Activated naive CD4-positive, alpha-beta T cell treated with anti-CD3 and anti-CD28 coated beads for 36 hours (primary cell): ENCODE measurements around the gene RRP9. TPM values are rescaled to one million over a fixed set of nuclear protein-coding genes. Genes with fewer than 3 reads are reported as not detected.
"Not testable (repeated sequence)": the region's sequence is repeated elsewhere in the genome, so short reads cannot be mapped to it uniquely, and the experiment has no call there.

ENCODE experiments used
- CTCF ChIA-PET: fragments of 350-600 bp; sonication (Branson Sonifier 250); formaldehyde crosslinking; loops from one replicate; lab custom pipeline; 2021; ENCODE audit warnings: antibody characterized with exemption; lab: Charles Lee
- DNase-seq: peaks from one replicate; pipeline ENCODE4 v3.0.0-alpha.2; 2020
- H3K27ac Mint-ChIP-seq: one replicate; pipeline ENCODE4 v1.8.0; 2021; ENCODE audit warnings: mild to moderate bottlenecking, mixed read lengths
- H3K27me3 Mint-ChIP-seq: one replicate; pipeline ENCODE4 v1.8.0; 2021; ENCODE audit warnings: low read depth, mixed read lengths
- H3K36me3 Mint-ChIP-seq: one replicate; pipeline ENCODE4 v1.8.0; 2021; ENCODE audit warnings: low read depth, mixed read lengths
- H3K4me1 Mint-ChIP-seq: one replicate; pipeline ENCODE4 v1.8.0; 2021; ENCODE audit warnings: low read depth, mixed read lengths
- H3K4me3 Mint-ChIP-seq: one replicate; pipeline ENCODE4 v1.8.0; 2021; ENCODE audit warnings: mild to moderate bottlenecking, moderate library complexity, mixed read lengths
- H3K9me3 Mint-ChIP-seq: one replicate; pipeline ENCODE4 v1.8.0; 2021; ENCODE audit warnings: mixed read lengths
- intact Hi-C: fragments of 100-400 bp; cut with micrococcal nuclease; formaldehyde crosslinking; loops from one replicate; pipeline ENCODE4 v1.15.1; 2023
- total RNA-seq, 2 experiments: library from RNA; stranded (reverse); gene quantifications; one replicate each; pipeline ENCODE4 v1.2.3, GENCODE V29; 2021

Gene RRP9, protein sequence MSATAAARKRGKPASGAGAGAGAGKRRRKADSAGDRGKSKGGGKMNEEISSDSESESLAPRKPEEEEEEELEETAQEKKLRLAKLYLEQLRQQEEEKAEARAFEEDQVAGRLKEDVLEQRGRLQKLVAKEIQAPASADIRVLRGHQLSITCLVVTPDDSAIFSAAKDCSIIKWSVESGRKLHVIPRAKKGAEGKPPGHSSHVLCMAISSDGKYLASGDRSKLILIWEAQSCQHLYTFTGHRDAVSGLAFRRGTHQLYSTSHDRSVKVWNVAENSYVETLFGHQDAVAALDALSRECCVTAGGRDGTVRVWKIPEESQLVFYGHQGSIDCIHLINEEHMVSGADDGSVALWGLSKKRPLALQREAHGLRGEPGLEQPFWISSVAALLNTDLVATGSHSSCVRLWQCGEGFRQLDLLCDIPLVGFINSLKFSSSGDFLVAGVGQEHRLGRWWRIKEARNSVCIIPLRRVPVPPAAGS
- total RNA-seq = 10 to 100 TPM; 24.6 to 25.0 TPM

DNA sequence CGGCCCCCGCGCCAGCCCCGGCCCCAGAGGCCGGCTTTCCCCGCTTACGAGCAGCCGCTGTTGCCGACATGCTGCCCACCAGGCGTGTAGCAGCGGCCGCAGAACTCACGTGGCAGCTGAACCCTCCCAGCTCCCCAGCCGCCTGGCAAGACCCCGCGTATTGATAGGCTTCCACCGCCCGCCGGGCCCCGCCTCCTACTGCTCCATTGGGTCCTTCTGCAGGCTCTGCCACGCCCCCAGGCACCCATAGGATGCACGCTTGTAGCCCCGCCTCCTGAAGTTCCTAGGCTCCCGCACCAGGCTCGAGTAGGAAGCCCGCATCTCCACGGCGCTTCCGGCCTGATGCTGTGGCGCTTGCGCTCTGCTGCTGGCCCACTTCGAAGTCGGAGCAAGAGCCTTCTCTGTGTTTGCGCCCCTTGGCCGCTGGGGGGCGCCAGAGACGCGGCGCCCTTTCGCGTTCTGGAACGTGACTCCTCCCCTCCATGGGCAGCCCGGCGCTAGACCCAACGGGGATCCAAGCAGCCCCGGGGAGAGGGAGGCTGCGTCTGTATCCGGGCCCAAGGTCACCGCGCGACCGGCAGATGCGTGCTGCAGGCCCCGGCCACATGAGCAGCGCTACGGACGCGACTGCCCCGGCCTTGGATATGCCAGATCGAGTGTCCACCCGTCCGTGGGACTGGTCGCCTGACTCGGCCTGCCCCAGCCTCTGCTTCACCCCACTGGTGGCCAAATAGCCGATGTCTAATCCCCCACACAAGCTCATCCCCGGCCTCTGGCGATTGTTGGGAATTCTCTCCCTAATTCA is at the start of gene RRP9, which contains the start of gene PARP3:
TSS of gene RRP9 (minus strand) at position 107 of the 805 bp plus-strand sequence. CDS start at position 70, 37 bp downstream.
TSS of gene PARP3 (plus strand) at position 566 of the 805 bp plus-strand sequence. CDS start 993 bp downstream, outside the sequence.
- Mint-ChIP-seq H3K4me3 (peak within 1 kb of the TSS; percentile 88), H3K36me3 (peaks cover 23% of the 10 kb centered on the region)

GRCh38 chr3:51990501-51990971 is 48.8 kb upstream of the RRP9 start:
- CTCF ChIA-PET = interaction anchor here (0.6 to 1.6 kb wide), 4 partner anchors 8 to 274 kb away, joined by 3 to 11 read pairs (median 4); partner anchors contain the start of gene ACY1
- H3K36me3 Mint-ChIP-seq = peaks cover 39% of the 10 kb centered on the region
- not testable (repeated sequence) for H3K4me3 Mint-ChIP-seq, H3K9me3 Mint-ChIP-seq, H3K27ac Mint-ChIP-seq, H3K27me3 Mint-ChIP-seq, DNase-seq
- intact Hi-C loops = loop anchor here (10.0 kb wide), 1 partner anchor 694 kb away; the partner anchor contains the start of genes GNL3 and PBRM1
- peaks cover 26% of the 10 kb centered on the region for H3K4me1 Mint-ChIP-seq

More for the DNA sequence above, at the start of gene RRP9, which contains the start of gene PARP3:
- DNase-seq = peak; percentile 100
- Mint-ChIP-seq H3K27me3 (no peaks in the 10 kb centered on the region), H3K27ac (peak within 1 kb of the TSS; percentile 82), H3K4me1 (peaks cover 33% of the 10 kb centered on the region), H3K9me3 (no peaks in the 10 kb centered on the region)
- intact Hi-C loops = loop anchor here (1.0 to 5.0 kb wide), 13 partner anchors 14 to 551 kb away; partner anchors contain the start of genes ABHD14B, ACY1, ALAS1 and DCAF1
- CTCF ChIA-PET = interaction anchor here (0.6 to 3.0 kb wide), 21 partner anchors 9 to 1547 kb away, joined by 3 to 27 read pairs (median 4); partner anchors contain the start of genes ABHD14B, ACY1, GPR62 and RPL29

DNA sequence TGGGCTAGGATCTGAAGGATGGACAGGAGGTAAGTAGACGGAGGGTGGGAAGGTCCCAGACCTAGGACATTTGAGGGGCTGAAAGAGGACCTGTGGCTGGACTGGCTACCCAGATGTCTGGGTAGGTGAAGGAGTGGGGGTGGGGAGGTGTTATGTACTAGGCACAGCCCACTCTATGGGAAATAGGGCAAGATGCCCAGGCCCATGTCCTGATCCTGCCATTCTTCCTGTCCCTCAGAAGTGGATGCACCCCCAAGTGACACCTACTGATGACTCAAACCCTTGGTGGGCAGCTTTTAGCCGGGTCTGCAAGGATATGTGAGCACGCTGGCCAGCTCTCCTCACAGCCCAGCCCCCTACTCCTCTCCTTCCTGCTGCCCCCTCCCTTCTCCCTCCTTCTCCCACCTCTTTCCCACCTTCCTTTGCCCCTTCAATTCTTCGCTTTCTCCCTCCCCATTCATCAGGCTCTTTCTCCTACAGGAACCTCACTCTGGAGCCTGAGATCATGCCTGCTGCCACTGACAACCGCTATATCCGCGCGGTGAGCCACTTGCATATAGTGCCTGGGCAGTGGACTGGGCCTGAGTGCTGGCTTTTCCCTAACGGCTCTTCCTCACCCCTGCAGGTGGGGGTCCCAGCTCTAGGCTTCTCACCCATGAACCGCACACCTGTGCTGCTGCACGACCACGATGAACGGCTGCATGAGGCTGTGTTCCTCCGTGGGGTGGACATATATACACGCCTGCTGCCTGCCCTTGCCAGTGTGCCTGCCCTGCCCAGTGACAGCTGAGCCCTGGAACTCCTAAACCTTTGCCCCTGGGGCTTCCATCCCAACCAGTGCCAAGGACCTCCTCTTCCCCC is 46.8 kb upstream of the RRP9 start:
- no peak for DNase-seq
- CTCF ChIA-PET = no interaction called here
- Mint-ChIP-seq H3K27ac (peak overlapping the region; percentile 24), H3K4me1 (peaks cover 25% of the 10 kb centered on the region), H3K9me3 (no peaks in the 10 kb centered on the region), H3K36me3 (peaks cover 21% of the 10 kb centered on the region), H3K4me3 (no peak overlapping the region), H3K27me3 (no peaks in the 10 kb centered on the region)
- intact Hi-C loops = no loop called here

GRCh38 chr3:51987568-51987967 is 45.9 kb upstream of the RRP9 start:
- Mint-ChIP-seq H3K27me3 (no peaks in the 10 kb centered on the region), H3K36me3 (peaks cover 13% of the 10 kb centered on the region), H3K4me3 (no peak overlapping the region), H3K27ac (no peak overlapping the region), H3K9me3 (no peaks in the 10 kb centered on the region), H3K4me1 (peaks cover 23% of the 10 kb centered on the region)
- CTCF ChIA-PET = interaction anchor here (1.1 kb wide), 1 partner anchor 157 kb away, joined by 3 read pairs; no protein-coding TSS in a partner anchor
- intact Hi-C loops = no loop called here
- no peak for DNase-seq

GRCh38 chr3:51986010-51986947 is 44.6 kb upstream of the RRP9 start:
- no peak for DNase-seq
- H3K4me1 Mint-ChIP-seq = peaks cover 28% of the 10 kb centered on the region
- no peak overlapping the region for H3K27ac Mint-ChIP-seq
- H3K4me3 Mint-ChIP-seq = no peak overlapping the region
- no peaks in the 10 kb centered on the region for H3K9me3 Mint-ChIP-seq
- H3K36me3 Mint-ChIP-seq = peaks cover 4% of the 10 kb centered on the region
- intact Hi-C loops = no loop called here
- CTCF ChIA-PET = interaction anchor here (1.1 kb wide), 1 partner anchor 159 kb away, joined by 3 read pairs; no protein-coding TSS in a partner anchor
- no peaks in the 10 kb centered on the region for H3K27me3 Mint-ChIP-seq

GRCh38 chr3:51985063-51985462 is 43.4 kb upstream of the RRP9 start:
- Mint-ChIP-seq H3K27me3 (no peaks in the 10 kb centered on the region), H3K9me3 (no peaks in the 10 kb centered on the region), H3K36me3 (peaks cover 2% of the 10 kb centered on the region), H3K27ac (peak overlapping the region; percentile 31), H3K4me3 (peak overlapping the region; percentile 16), H3K4me1 (peaks cover 29% of the 10 kb centered on the region)
- CTCF ChIA-PET = interaction anchor here (0.6 to 1.9 kb wide), 2 partner anchors 71 to 235 kb away, joined by 3 to 4 read pairs; partner anchors contain the start of gene DUSP7
- intact Hi-C loops = no loop called here
- DNase-seq = no peak

DNA sequence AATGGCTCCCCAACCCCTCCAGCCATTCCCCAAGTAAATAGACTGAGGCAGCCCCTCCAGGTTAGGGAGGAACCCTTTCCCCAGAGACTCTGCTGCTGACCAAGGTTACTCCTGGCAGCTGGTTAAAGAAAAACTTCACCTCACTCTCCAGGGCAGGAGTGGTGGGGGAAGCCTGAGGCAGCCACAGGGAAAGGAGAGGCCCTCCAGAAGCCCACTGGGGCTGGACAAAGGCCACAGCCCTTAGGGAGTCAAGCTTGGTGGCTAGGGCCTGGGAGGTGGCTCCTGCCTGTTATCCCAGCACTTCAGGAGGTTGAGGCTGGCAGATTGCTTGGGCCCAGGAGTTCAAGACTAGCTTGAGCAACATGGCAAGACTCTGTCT is 42.6 kb upstream of the RRP9 start:
- Mint-ChIP-seq H3K4me3 (peak overlapping the region; percentile 95), H3K9me3 (no peaks in the 10 kb centered on the region), H3K36me3 (peaks cover 2% of the 10 kb centered on the region), H3K27ac (peak overlapping the region; percentile 36), H3K4me1 (peaks cover 29% of the 10 kb centered on the region), H3K27me3 (no peaks in the 10 kb centered on the region)
- DNase-seq = no peak
- CTCF ChIA-PET = interaction anchor here (1.9 to 3.9 kb wide), 2 partner anchors 11 to 72 kb away, joined by 4 to 40 read pairs; partner anchors contain the start of genes ABHD14B and DUSP7
- intact Hi-C loops = loop anchor here (5.0 kb wide), 2 partner anchors 303 to 553 kb away; partner anchors contain the start of genes GLYCTK and UQCC5

- Mint-ChIP-seq H3K4me3 (peak overlapping the region; percentile 95), H3K27me3 (no peaks in the 10 kb centered on the region), H3K27ac (peak overlapping the region; percentile 91), H3K9me3 (no peaks in the 10 kb centered on the region), H3K4me1 (peaks cover 29% of the 10 kb centered on the region), H3K36me3 (peaks cover 2% of the 10 kb centered on the region)
- intact Hi-C loops = loop anchor here (1.0 to 5.0 kb wide), 6 partner anchors 9 to 554 kb away; partner anchors contain the start of genes ABHD14B, GLYCTK, PARP3 and POC1A
- no peak for DNase-seq
- CTCF ChIA-PET = interaction anchor here (1.1 to 3.9 kb wide), 9 partner anchors 8 to 237 kb away, joined by 4 to 40 read pairs (median 5); partner anchors contain the start of genes ABHD14B, DUSP7, PARP3 and RRP9
Observed at GRCh38 chr3:51983578-51984268, 42.0 kb upstream of the RRP9 start.

GRCh38 chr3:51982838-51983577 is 41.3 kb upstream of the RRP9 start, which contains the start of gene ACY1:
ACY1 (plus strand) TSS chr3:51983535; CDS start chr3:51984065, 530 bp downstream.
- CTCF ChIA-PET = interaction anchor here (0.7 to 3.9 kb wide), 13 partner anchors 9 to 356 kb away, joined by 3 to 40 read pairs (median 4); partner anchors contain the start of genes ABHD14B, DUSP7, PARP3 and RRP9
- peak within 1 kb of the TSS; percentile 95 for H3K4me3 Mint-ChIP-seq
- peak; percentile 89 for DNase-seq
- peaks cover 29% of the 10 kb centered on the region for H3K4me1 Mint-ChIP-seq
- intact Hi-C loops = loop anchor here (1.0 to 5.0 kb wide), 6 partner anchors 9 to 554 kb away; partner anchors contain the start of genes ABHD14B, GLYCTK, PARP3 and POC1A
- peaks cover 2% of the 10 kb centered on the region for H3K36me3 Mint-ChIP-seq
- no peaks in the 10 kb centered on the region for H3K9me3 Mint-ChIP-seq
- peak within 1 kb of the TSS; percentile 91 for H3K27ac Mint-ChIP-seq
- H3K27me3 Mint-ChIP-seq = no peaks in the 10 kb centered on the region
